Upper lobe of left lung (tissue), 6 donors: ENCODE measurements around the gene IGFL4. TPM values are rescaled to one million over a fixed set of nuclear protein-coding genes. Genes with fewer than 3 reads are reported as not detected.

ENCODE experiments used
- ATAC-seq, 2 donors: fragments of 200-7000 bp; cut with Tn5 transposase; one replicate each; pipeline ENCODE4 v1.9.1; 2022; ENCODE audit warnings: mild to moderate bottlenecking in 2 of 2, moderate library complexity in 2 of 2; ENCODE audit not compliant: low FRiP score in 2 of 2
- DNase-seq, 2 donors: peaks; one replicate each; pipeline ENCODE4 v3.0.0-alpha.2; 2019 to 2020
- H3K27ac ChIP-seq, 4 donors: fragments of 200-600 bp; sonication (generic); one replicate each; pipeline ENCODE4 v1.5.1; 2016 to 2019
- H3K27me3 ChIP-seq, 4 donors: fragments of 200-600 bp; sonication (generic); one replicate each; pipeline ENCODE4 v1.5.1; 2017 to 2019
- H3K36me3 ChIP-seq, 4 donors: fragments of 200-600 bp; sonication (generic); one replicate each; pipeline ENCODE4 v1.5.1; 2016 to 2019
- H3K4me1 ChIP-seq, 4 donors: fragments of 200-600 bp; sonication (generic); one replicate each; pipeline ENCODE4 v1.5.1; 2018 to 2019
- H3K4me3 ChIP-seq, 4 donors: fragments of 200-600 bp; sonication (generic); one replicate each; pipeline ENCODE4 v1.5.1; 2017 to 2019; ENCODE audit warnings: mild to moderate bottlenecking in 2 of 4, moderate library complexity in 1 of 4
- H3K9me3 ChIP-seq, 4 donors: fragments of 200-600 bp; sonication (generic); one replicate each; pipeline ENCODE4 v1.5.1; 2018 to 2019
- CTCF ChIP-seq, 6 experiments: fragments of 450-650 bp in 4 of 6; fragments of 200-600 bp in 2 of 6; sonication (generic) in 2 of 6; IDR thresholded peaks; one replicate each; pipeline ENCODE4 v1.5.1; 2016 to 2019; ENCODE audit warnings: antibody characterized with exemption in 6 of 6
- EP300 ChIP-seq, 4 donors: sonication (generic); formaldehyde crosslinking; IDR thresholded peaks; one replicate each; pipeline ENCODE4 v1.5.1; 2017; ENCODE audit warnings: antibody characterized with exemption in 4 of 4, control low read depth in 2 of 4
- POLR2A ChIP-seq, 4 donors: fragments of 450-650 bp; IDR thresholded peaks; one replicate each; pipeline ENCODE4 v1.5.1; 2016 to 2017; ENCODE audit warnings: antibody characterized with exemption in 4 of 4, mild to moderate bottlenecking in 2 of 4
- POLR2AphosphoS5 ChIP-seq, 2 donors: sonication (generic); formaldehyde crosslinking; IDR thresholded peaks; one replicate each; pipeline ENCODE4 v1.5.1; 2017; ENCODE audit warnings: antibody characterized with exemption in 2 of 2
- WGBS, 2 donors: methylation state at CpG; one replicate each; pipeline ENCODE4 v1.1.5; 2017 to 2018; 5-methylcytosine and 5-hydroxymethylcytosine counted together
- total RNA-seq, 6 donors: library from RNA; depleted of rRNA in 4 of 6; stranded (reverse); fragments of >200 nt in 4 of 6; gene quantifications; one replicate each; pipeline versions ENCODE4 v1.1.0 to v1.2.1, GENCODE V29; 2016 to 2021
- donor health status: DM: no; HTN: no; CAD: no; lungs with moderate emphysema.
- donor health status: DM: no; HTN: yes; CAD: no; lungs with severe emphysema.

IGFL4 gene
- total RNA-seq, 6 donors from 2014 or later, result not detected

GRCh38 chr19:46032597-46033025 lies 8.2 kb downstream of the IGFL4 start:
- WGBS, 2 donors, result 60% methylated on average over 1 to 2 of the region's 3 CpGs
- TF ChIP-seq POLR2A (IDR thresholded peaks at IDR 0.05) (no peak), EP300 (IDR thresholded peaks at IDR 0.05) (no peak), POLR2AphosphoS5 (IDR thresholded peaks at IDR 0.05) (no peak), CTCF (IDR thresholded peaks at IDR 0.05) (no peak)
- no peak for ATAC-seq
- DNase-seq, result no peak
- Histone ChIP-seq H3K27ac (no peak overlapping the region), H3K4me1 (no peaks in the 10 kb centered on the region), H3K36me3 (no peaks in the 10 kb centered on the region), H3K4me3 (no peak overlapping the region), H3K27me3 (no peaks in the 10 kb centered on the region), H3K9me3 (no peaks in the 10 kb centered on the region)

GRCh38 chr19:46031781-46032596 lies 8.8 kb downstream of the IGFL4 start:
- H3K4me3 ChIP-seq, result no peak overlapping the region
- no peak for TF ChIP-seq POLR2AphosphoS5 (IDR thresholded peaks at IDR 0.05)
- TF ChIP-seq CTCF (IDR thresholded peaks at IDR 0.05), result no peak
- TF ChIP-seq EP300 (IDR thresholded peaks at IDR 0.05), result no peak
- TF ChIP-seq POLR2A (IDR thresholded peaks at IDR 0.05), result no peak
- no peaks in the 10 kb centered on the region for H3K9me3 ChIP-seq
- WGBS, 2 donors, result 73 to 92% methylated on average over 2 to 4 of the region's 5 CpGs
- no peak overlapping the region for H3K27ac ChIP-seq
- no peak for DNase-seq
- no peaks in the 10 kb centered on the region for H3K27me3 ChIP-seq
- no peaks in the 10 kb centered on the region for H3K36me3 ChIP-seq
- ATAC-seq, result no peak
- no peaks in the 10 kb centered on the region for H3K4me1 ChIP-seq

GRCh38 chr19:46030812-46031550 lies 9.8 kb downstream of the IGFL4 start:
- TF ChIP-seq POLR2A (IDR thresholded peaks at IDR 0.05) (no peak), CTCF (IDR thresholded peaks at IDR 0.05) (no peak), EP300 (IDR thresholded peaks at IDR 0.05) (no peak), POLR2AphosphoS5 (IDR thresholded peaks at IDR 0.05) (no peak)

GRCh38 chr19:46025835-46026234 lies 15.0 kb downstream of the IGFL4 start:
- no peaks in the 10 kb centered on the region for H3K36me3 ChIP-seq
- no peak overlapping the region for H3K4me3 ChIP-seq
- WGBS, 2 donors, result 66 to 68% methylated on average over 3 of the region's 3 CpGs
- H3K4me1 ChIP-seq, result no peaks in the 10 kb centered on the region
- DNase-seq (no peak), ATAC-seq (no peak)
- H3K27ac ChIP-seq, result peak overlapping the region in 1 of 4 donors; percentile 38
- TF ChIP-seq EP300 (IDR thresholded peaks at IDR 0.05), result no peak
- TF ChIP-seq POLR2AphosphoS5 (IDR thresholded peaks at IDR 0.05), result no peak
- no peak for TF ChIP-seq CTCF (IDR thresholded peaks at IDR 0.05)
- TF ChIP-seq POLR2A (IDR thresholded peaks at IDR 0.05), result no peak
- H3K9me3 ChIP-seq, result no peaks in the 10 kb centered on the region
- H3K27me3 ChIP-seq, result peaks cover 0 to 10% (median 5%) of the 10 kb centered on the region in 4 donors

More at GRCh38 chr19:46030812-46031550, 9.8 kb downstream of the IGFL4 start:
- no peaks in the 10 kb centered on the region for H3K36me3 ChIP-seq
- no peaks in the 10 kb centered on the region for H3K4me1 ChIP-seq
- DNase-seq, result no peak
- no peak overlapping the region for H3K27ac ChIP-seq
- no peaks in the 10 kb centered on the region for H3K9me3 ChIP-seq
- no peak overlapping the region for H3K4me3 ChIP-seq
- ATAC-seq, result no peak
- no peaks in the 10 kb centered on the region for H3K27me3 ChIP-seq
- 57 to 59% methylated on average over 12 of the region's 12 CpGs for whole genome bisulfite sequencing, 2 donors
